ENCODE data around the gene AKAP1. TPM values are rescaled to one million over a fixed set of nuclear protein-coding genes. Genes with fewer than 3 reads are reported as not detected.

Gene AKAP1
- total and polyA plus RNA-seq, 2 donors (not counting 1 experiment from before 2014, with no cell fraction given) = 20.1 to 26.6 TPM

- Histone ChIP-seq H3K27me3 (replicated peaks in 1 of 4; ENCODE audit: control extremely low read depth in 1 of 4, control insufficient read depth in 3 of 4, insufficient read depth in 4 of 4, low read length in 3 of 4) (no peaks in the 10 kb centered on the region), H3K9ac (ENCODE audit: low read length) (no peak overlapping the region), H2AFZ (ENCODE audit: insufficient read depth, low read depth, low read length, poor library complexity, severe bottlenecking) (no peak overlapping the region), H4K20me1 (ENCODE audit: control insufficient read depth, insufficient read depth, low read length, poor library complexity, severe bottlenecking) (peaks cover 11% of the 10 kb centered on the region), H3K4me3 (ENCODE audit: control extremely low read depth in 1 of 5, extremely low read depth in 1 of 5, insufficient read depth in 1 of 5, low read depth in 2 of 5, low read length in 4 of 5) (no peak overlapping the region), H3K36me3 (replicated peaks in 1 of 2; ENCODE audit: control extremely low read depth in 1 of 2, control insufficient read depth in 1 of 2, extremely low read depth in 1 of 2, insufficient read depth in 2 of 2, low read length in 1 of 2) (peaks cover 0 to 18% of the 10 kb centered on the region in 2 experiments), H3K27ac (ENCODE audit: low read length in 2 of 2) (no peak overlapping the region), H3K4me2 (replicated peaks; ENCODE audit: low read depth, low read length, poor library complexity, severe bottlenecking) (no peak overlapping the region), H3K79me2 (ENCODE audit: control insufficient read depth, insufficient read depth, low read length) (peaks cover 9% of the 10 kb centered on the region), H3K9me3 (ENCODE audit: control extremely low read depth in 1 of 3, control insufficient read depth in 2 of 3, insufficient read depth in 1 of 3, low read length in 2 of 3) (no peaks in the 10 kb centered on the region), H3K4me1 (ENCODE audit: control insufficient read depth in 2 of 2, insufficient read depth in 2 of 2, low read length in 2 of 2) (no peaks in the 10 kb centered on the region)
- POLR2A ChIA-PET = no interaction called here
- ATAC-seq (ENCODE audit: low read depth) (no peak), DNase-seq (no peak)
- WGBS (ENCODE audit: insufficient coverage) = 89% methylated on average over 10 of the region's 14 CpGs
- Mint-ChIP-seq H3K9me3 (ENCODE audit: insufficient read depth) (no peaks in the 10 kb centered on the region), H3K4me1 (no peaks in the 10 kb centered on the region), H3K27ac (no peak overlapping the region), H3K27me3 (no peaks in the 10 kb centered on the region), H3K4me3 (no peak overlapping the region)
- no peak for TF ChIP-seq EZH2 (IDR thresholded peaks at IDR 0.05; ENCODE audit: borderline replicate concordance, insufficient read depth, low read depth, low read length, poor library complexity, severe bottlenecking)
- TF ChIP-seq CTCF (IDR thresholded peaks at IDR 0.05) = no peak
- CTCF ChIA-PET = interaction anchor here (0.8 to 1.3 kb wide), 3 partner anchors 9 to 131 kb away, joined by 3 read pairs; partner anchors contain the start of gene SCPEP1
- intact Hi-C loops (cut with micrococcal nuclease) = no loop called here
Measured at GRCh38 chr17:57109393-57110151, 24.5 kb downstream of the AKAP1 start.

- no peak overlapping the region for H3K4me3 ChIP-seq (ENCODE audit: control extremely low read depth in 1 of 5, extremely low read depth in 1 of 5, insufficient read depth in 1 of 5, low read depth in 2 of 5, low read length in 4 of 5)
- POLR2A ChIA-PET = no interaction called here
- H4K20me1 ChIP-seq (ENCODE audit: control insufficient read depth, insufficient read depth, low read length, poor library complexity, severe bottlenecking) = peaks cover 5% of the 10 kb centered on the region
- no peak for ATAC-seq (ENCODE audit: low read depth)
- DNase-seq = no peak
- no peak overlapping the region for H3K9ac ChIP-seq (ENCODE audit: low read length)
- CTCF ChIA-PET = interaction anchor here (0.8 to 1.3 kb wide), 2 partner anchors 12 to 132 kb away, joined by 3 read pairs; partner anchors contain the start of gene SCPEP1
- no peaks in the 10 kb centered on the region for H3K4me1 ChIP-seq (ENCODE audit: control insufficient read depth in 2 of 2, insufficient read depth in 2 of 2, low read length in 2 of 2)
- no peaks in the 10 kb centered on the region for H3K9me3 ChIP-seq (ENCODE audit: control extremely low read depth in 1 of 3, control insufficient read depth in 2 of 3, insufficient read depth in 1 of 3, low read length in 2 of 3)
- H3K27me3 Mint-ChIP-seq = no peaks in the 10 kb centered on the region
- H3K27me3 ChIP-seq (replicated peaks in 1 of 4; ENCODE audit: control extremely low read depth in 1 of 4, control insufficient read depth in 3 of 4, insufficient read depth in 4 of 4, low read length in 3 of 4) = no peaks in the 10 kb centered on the region
- intact Hi-C loops (cut with micrococcal nuclease) = no loop called here
- no peaks in the 10 kb centered on the region for H3K9me3 Mint-ChIP-seq (ENCODE audit: insufficient read depth)
- H2AFZ ChIP-seq (ENCODE audit: insufficient read depth, low read depth, low read length, poor library complexity, severe bottlenecking) = no peak overlapping the region
- TF ChIP-seq CTCF (IDR thresholded peaks at IDR 0.05) (no peak), EZH2 (IDR thresholded peaks at IDR 0.05; ENCODE audit: borderline replicate concordance, insufficient read depth, low read depth, low read length, poor library complexity, severe bottlenecking) (no peak)
- H3K27ac ChIP-seq (ENCODE audit: low read length in 2 of 2) = no peak overlapping the region
- no peak overlapping the region for H3K4me3 Mint-ChIP-seq
- H3K27ac Mint-ChIP-seq = no peak overlapping the region
- no peak overlapping the region for H3K4me2 ChIP-seq (replicated peaks; ENCODE audit: low read depth, low read length, poor library complexity, severe bottlenecking)
- H3K79me2 ChIP-seq (ENCODE audit: control insufficient read depth, insufficient read depth, low read length) = peaks cover 4% of the 10 kb centered on the region
- WGBS (ENCODE audit: insufficient coverage) = 100% methylated on average over 1 of the region's 5 CpGs
- peaks cover 0 to 18% of the 10 kb centered on the region in 2 experiments for H3K36me3 ChIP-seq (replicated peaks in 1 of 2; ENCODE audit: control extremely low read depth in 1 of 2, control insufficient read depth in 1 of 2, extremely low read depth in 1 of 2, insufficient read depth in 2 of 2, low read length in 1 of 2)
- no peaks in the 10 kb centered on the region for H3K4me1 Mint-ChIP-seq
Measured at GRCh38 chr17:57110152-57110542, 25.1 kb downstream of the AKAP1 start.

All from B cell (primary cell).